Natural killer cell (primary cell): ENCODE results near the gene RSPH1. TPM values are rescaled to one million over a fixed set of nuclear protein-coding genes. Genes with fewer than 3 reads are reported as not detected.

Source experiments
- ATAC-seq, 3 donors: fragments of 150-1000 bp in 2 of 3; fragments of 200-7000 bp in 1 of 3; cut with Tn5 transposase; 1 replicate in 1 of 3; 2 replicates in 2 of 3; pipeline ENCODE4 v1.10.0; 2021; ENCODE audit warnings: mild to moderate bottlenecking in 2 of 3, moderate library complexity in 2 of 3
- DNase-seq, 2 donors: peaks; one replicate each; pipeline versions ENCODE4 v3.0.0 to v3.0.0-alpha.2; 2013 to 2021; ENCODE audit warnings: mixed read lengths in 1 of 2
- H3K27ac ChIP-seq: one replicate; pipeline ENCODE4 v1.5.1; 2013; ENCODE audit warnings: mild to moderate bottlenecking, low read length
- H3K27me3 ChIP-seq: one replicate; pipeline ENCODE4 v1.6.1; 2013; ENCODE audit warnings: low read length; ENCODE audit not compliant: control insufficient read depth, insufficient read depth
- H3K36me3 ChIP-seq: one replicate; pipeline ENCODE4 v1.6.1; 2013; ENCODE audit warnings: low read length; ENCODE audit not compliant: control insufficient read depth, insufficient read depth
- H3K4me1 ChIP-seq: one replicate; pipeline ENCODE4 v1.6.1; 2013; ENCODE audit warnings: low read length; ENCODE audit not compliant: control insufficient read depth, insufficient read depth
- H3K4me3 ChIP-seq: one replicate; pipeline ENCODE4 v1.5.1; 2013; ENCODE audit warnings: low read length
- H3K9me3 ChIP-seq: one replicate; pipeline ENCODE4 v1.6.1; 2013; ENCODE audit warnings: low read length; ENCODE audit not compliant: control insufficient read depth, insufficient read depth
- H3K27ac Mint-ChIP-seq, 2 donors: one replicate each; pipeline ENCODE4 v1.8.0; 2022; ENCODE audit warnings: mild to moderate bottlenecking in 2 of 2, mixed read lengths in 2 of 2, moderate library complexity in 1 of 2
- H3K27me3 Mint-ChIP-seq, 2 donors: one replicate each; pipeline ENCODE4 v1.8.0; 2022; ENCODE audit warnings: low read depth in 2 of 2, mixed read lengths in 2 of 2
- H3K36me3 Mint-ChIP-seq: one replicate; pipeline ENCODE4 v1.8.0; 2022; ENCODE audit warnings: mixed read lengths
- H3K4me1 Mint-ChIP-seq, 2 donors: one replicate each; pipeline ENCODE4 v1.8.0; 2022; ENCODE audit warnings: mixed read lengths in 2 of 2
- H3K4me3 Mint-ChIP-seq: one replicate; pipeline ENCODE4 v1.8.0; 2022; ENCODE audit warnings: mild to moderate bottlenecking, moderate library complexity, mixed read lengths
- H3K9me3 Mint-ChIP-seq, 2 donors: one replicate each; pipeline ENCODE4 v1.8.0; 2022; ENCODE audit warnings: mixed read lengths in 2 of 2
- WGBS: methylation state at CpG from one replicate; pipeline ENCODE4 v1.1.7; 2013; ENCODE audit warnings: missing lambda C conversion rate; ENCODE audit not compliant: insufficient coverage; 5-methylcytosine and 5-hydroxymethylcytosine counted together
- intact Hi-C: fragments of 100-400 bp; cut with micrococcal nuclease; formaldehyde crosslinking; loops from one replicate; pipeline ENCODE4 v1.14.2; 2022
- total RNA-seq, 4 donors: library from RNA; stranded (reverse); fragments of 120-200 nt in 1 of 4; gene quantifications; one replicate each; pipeline versions ENCODE4 v1.2.3 to v1.2.4, GENCODE V29; 2013 to 2022
- TF ChIP-seq, protein P1 (sequence below): fragments of 200-600 bp; IDR thresholded peaks from one replicate; pipeline ENCODE4 v1.8.0; 2022; ENCODE audit warnings: antibody characterized with exemption

The RSPH1 gene
- total RNA-seq, 3 donors from 2014 or later (not counting 1 experiment from before 2014, with no cell fraction given), result 0.16 TPM; not detected in 2

DNA sequence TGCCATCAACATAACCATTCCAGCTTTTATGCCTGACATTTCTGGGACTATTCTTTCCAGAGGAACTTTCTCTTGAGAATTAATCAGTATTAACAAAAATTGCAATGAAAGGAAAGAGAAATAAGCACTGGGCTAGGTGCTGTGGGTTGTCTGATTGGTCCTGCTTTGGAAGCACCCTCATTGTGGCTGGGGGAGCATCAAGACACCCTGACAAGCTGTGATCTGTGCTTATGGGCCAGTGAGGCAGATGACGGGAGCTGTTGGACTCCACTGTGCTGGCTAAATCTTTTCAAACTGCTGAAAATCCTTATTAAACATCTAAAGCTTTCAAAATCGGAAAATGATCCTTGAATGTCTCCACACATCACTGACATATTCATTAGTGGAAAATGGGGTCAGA lies 72.3 kb downstream of the RSPH1 start:
- Mint-ChIP-seq H3K27me3 (peaks cover 47 to 59% of the 10 kb centered on the region in 2 donors), H3K9me3 (no peaks in the 10 kb centered on the region), H3K27ac (peak overlapping the region; percentile 68 to 76), H3K4me1 (peaks cover 67 to 81% of the 10 kb centered on the region in 2 donors), H3K4me3 (peak overlapping the region; percentile 83), H3K36me3 (no peaks in the 10 kb centered on the region)
- Histone ChIP-seq H3K27ac (no peak overlapping the region), H3K9me3 (peaks cover 5% of the 10 kb centered on the region), H3K4me1 (peaks cover 63% of the 10 kb centered on the region), H3K27me3 (peaks cover 39% of the 10 kb centered on the region), H3K36me3 (peaks cover 3% of the 10 kb centered on the region), H3K4me3 (no peak overlapping the region)
- 91% methylated on average over 2 of the region's 2 CpGs for WGBS
- TF ChIP-seq, protein P1, sequence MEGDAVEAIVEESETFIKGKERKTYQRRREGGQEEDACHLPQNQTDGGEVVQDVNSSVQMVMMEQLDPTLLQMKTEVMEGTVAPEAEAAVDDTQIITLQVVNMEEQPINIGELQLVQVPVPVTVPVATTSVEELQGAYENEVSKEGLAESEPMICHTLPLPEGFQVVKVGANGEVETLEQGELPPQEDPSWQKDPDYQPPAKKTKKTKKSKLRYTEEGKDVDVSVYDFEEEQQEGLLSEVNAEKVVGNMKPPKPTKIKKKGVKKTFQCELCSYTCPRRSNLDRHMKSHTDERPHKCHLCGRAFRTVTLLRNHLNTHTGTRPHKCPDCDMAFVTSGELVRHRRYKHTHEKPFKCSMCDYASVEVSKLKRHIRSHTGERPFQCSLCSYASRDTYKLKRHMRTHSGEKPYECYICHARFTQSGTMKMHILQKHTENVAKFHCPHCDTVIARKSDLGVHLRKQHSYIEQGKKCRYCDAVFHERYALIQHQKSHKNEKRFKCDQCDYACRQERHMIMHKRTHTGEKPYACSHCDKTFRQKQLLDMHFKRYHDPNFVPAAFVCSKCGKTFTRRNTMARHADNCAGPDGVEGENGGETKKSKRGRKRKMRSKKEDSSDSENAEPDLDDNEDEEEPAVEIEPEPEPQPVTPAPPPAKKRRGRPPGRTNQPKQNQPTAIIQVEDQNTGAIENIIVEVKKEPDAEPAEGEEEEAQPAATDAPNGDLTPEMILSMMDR, result no peak
- ATAC-seq (peak in 1 of 3 donors; percentile 3), DNase-seq (no peak)
- intact Hi-C loops, result loop anchor here (2.0 to 10.0 kb wide), 5 partner anchors 41 to 261 kb away; no protein-coding TSS in a partner anchor

DNA sequence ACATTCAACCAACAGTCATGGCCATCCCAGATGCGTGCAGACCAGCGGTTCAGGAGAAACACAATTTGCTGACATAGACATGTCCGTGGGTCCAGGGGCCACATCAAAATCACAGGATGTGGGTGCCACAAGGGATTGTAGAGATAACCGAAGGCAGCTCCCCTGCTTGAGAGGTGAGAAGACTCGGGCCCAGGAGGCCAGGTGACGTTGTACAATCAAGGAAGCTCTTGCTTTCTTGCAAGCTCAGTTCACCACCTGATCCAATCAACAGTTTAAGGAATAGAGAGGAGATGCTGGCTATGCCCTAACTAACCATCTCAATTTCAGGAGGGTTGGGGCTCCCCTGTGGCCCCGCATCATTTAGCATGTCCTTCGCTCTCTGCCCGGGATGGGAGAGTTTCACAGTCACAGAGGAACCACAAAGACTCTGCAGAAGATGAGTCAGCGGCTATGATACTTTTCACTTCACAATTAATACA lies 72.8 kb downstream of the RSPH1 start:
- DNase-seq, result peak; percentile 43 to 76
- Mint-ChIP-seq H3K27ac (peak overlapping the region; percentile 68 to 76), H3K4me1 (peaks cover 67 to 81% of the 10 kb centered on the region in 2 donors), H3K36me3 (no peaks in the 10 kb centered on the region), H3K27me3 (peaks cover 51 to 62% of the 10 kb centered on the region in 2 donors), H3K9me3 (no peaks in the 10 kb centered on the region), H3K4me3 (peak overlapping the region; percentile 83)
- ATAC-seq, result peak; percentile 40 to 49 (median 47)
- Histone ChIP-seq H3K27ac (no peak overlapping the region), H3K27me3 (peaks cover 36% of the 10 kb centered on the region), H3K4me3 (no peak overlapping the region), H3K9me3 (peaks cover 5% of the 10 kb centered on the region), H3K36me3 (peaks cover 3% of the 10 kb centered on the region), H3K4me1 (peaks cover 63% of the 10 kb centered on the region)
- WGBS, result 6% methylated on average over 10 of the region's 10 CpGs
- intact Hi-C loops, result loop anchor here (10.0 kb wide), 2 partner anchors 102 to 262 kb away; no protein-coding TSS in a partner anchor
- TF ChIP-seq, protein P1, result no peak

Other genes starting within 250 kb of the RSPH1 start
- gene TFF3, start 180.8 kb downstream of the RSPH1 start, total RNA-seq, result not detected
- not detected for gene TFF2, start 145.2 kb downstream of the RSPH1 start, total RNA-seq
- not detected for gene TFF1, start 129.7 kb downstream of the RSPH1 start, total RNA-seq
- under 1 TPM in 1 of 3 donors, not detected in 2; 0.25 TPM for gene TMPRSS3, start 100.2 kb downstream of the RSPH1 start, total RNA-seq
- 1 to 10 TPM in 2 of 3 donors, under 1 TPM in 1; 0.66 to 5.0 (median 2.0) TPM for gene UBASH3A, start 92.3 kb downstream of the RSPH1 start, total RNA-seq
- 10 to 100 TPM; 24.8 to 25.8 (median 25.3) TPM for gene SLC37A1, start 17.6 kb upstream of the RSPH1 start, total RNA-seq
- 1 to 10 TPM; 1.0 to 4.1 (median 1.2) TPM for gene PDE9A, start 157.4 kb upstream of the RSPH1 start, total RNA-seq